ENCODE results near the gene CTBP2. TPM values are rescaled to one million over a fixed set of nuclear protein-coding genes. Genes with fewer than 3 reads are reported as not detected.
A peak's percentile ranks its signal among the peaks of the same experiment; 100 is the strongest.

The CTBP2 gene
- total and polyA plus RNA-seq, 8 donors, result 21.3 to 169 (median 61.6) TPM

- Histone ChIP-seq H3K9me3 (no peaks in the 10 kb centered on the region), H3K27me3 (no peaks in the 10 kb centered on the region), H3K27ac (no peak overlapping the region), H3K36me3 (peaks cover 3 to 28% (median 16%) of the 10 kb centered on the region in 4 donors), H3K4me1 (peaks cover 24 to 63% (median 45%) of the 10 kb centered on the region in 4 donors), H3K4me3 (no peak overlapping the region)
- intact Hi-C loops (cut with DNase I; ENCODE audit: low total_unique reads), result no loop called here
- DNase-seq, result peak in 1 of 2 donors; percentile 16
- no peak for TF ChIP-seq POLR2AphosphoS5 (IDR thresholded peaks at IDR 0.05)
- TF ChIP-seq EP300 (IDR thresholded peaks at IDR 0.05), result no peak
- 82 to 88% (median 85%) methylated on average over 9 of the region's 9 CpGs for WGBS, 5 donors
These were observed 58.8 kb downstream of the CTBP2 start for GRCh38 chr10:125101581-125101980.

- no peaks in the 10 kb centered on the region for H3K9me3 ChIP-seq
- DNase-seq, result peak in 1 of 2 donors; percentile 22
- no peak for TF ChIP-seq POLR2A (IDR thresholded peaks at IDR 0.05)
- no peak for TF ChIP-seq POLR2AphosphoS5 (IDR thresholded peaks at IDR 0.05)
- no peak for TF ChIP-seq CTCF (IDR thresholded peaks at IDR 0.05)
- no peak for TF ChIP-seq EP300 (IDR thresholded peaks at IDR 0.05)
- H3K27me3 ChIP-seq, result no peaks in the 10 kb centered on the region
- no peak overlapping the region for H3K27ac ChIP-seq
- 79 to 91% (median 86%) methylated on average over 9 of the region's 9 CpGs for WGBS, 5 donors
- H3K4me1 ChIP-seq, result peaks cover 27 to 63% (median 45%) of the 10 kb centered on the region in 4 donors
- H3K4me3 ChIP-seq, result no peak overlapping the region
- H3K36me3 ChIP-seq, result peaks cover 0 to 22% (median 10%) of the 10 kb centered on the region in 4 donors
- intact Hi-C loops (cut with DNase I; ENCODE audit: low total_unique reads), result no loop called here
These were observed 59.3 kb downstream of the CTBP2 start for GRCh38 chr10:125101049-125101448.

GRCh38 chr10:125097409-125098070 is 62.8 kb downstream of the CTBP2 start:
- H3K4me1 ChIP-seq, result peaks cover 24 to 63% (median 47%) of the 10 kb centered on the region in 4 donors
- peaks cover 0 to 19% (median 9%) of the 10 kb centered on the region in 4 donors for H3K36me3 ChIP-seq
- intact Hi-C loops (cut with DNase I; ENCODE audit: low total_unique reads), result no loop called here
- TF ChIP-seq CTCF (IDR thresholded peaks at IDR 0.05) (no peak), EP300 (IDR thresholded peaks at IDR 0.05) (no peak), POLR2A (IDR thresholded peaks at IDR 0.05) (no peak), POLR2AphosphoS5 (IDR thresholded peaks at IDR 0.05) (no peak)
- 88 to 94% (median 91%) methylated on average over 17 to 20 of the region's 20 CpGs for WGBS, 5 donors
- H3K27ac ChIP-seq, result no peak overlapping the region
- no peaks in the 10 kb centered on the region for H3K9me3 ChIP-seq
- H3K27me3 ChIP-seq, result no peaks in the 10 kb centered on the region
- H3K4me3 ChIP-seq, result no peak overlapping the region
- peak in 1 of 2 donors; percentile 16 for DNase-seq

- peaks cover 0 to 16% (median 9%) of the 10 kb centered on the region in 4 donors for H3K36me3 ChIP-seq
- WGBS, 5 donors, result 88 to 96% (median 90%) methylated on average over 2 of the region's 2 CpGs
- no peak for DNase-seq
- no peak overlapping the region for H3K4me3 ChIP-seq
- intact Hi-C loops (cut with DNase I; ENCODE audit: low total_unique reads), result no loop called here
- no peaks in the 10 kb centered on the region for H3K27me3 ChIP-seq
- H3K9me3 ChIP-seq, result no peaks in the 10 kb centered on the region
- H3K4me1 ChIP-seq, result peaks cover 22 to 63% (median 46%) of the 10 kb centered on the region in 4 donors
- TF ChIP-seq CTCF (IDR thresholded peaks at IDR 0.05) (no peak), EP300 (IDR thresholded peaks at IDR 0.05) (no peak), POLR2AphosphoS5 (IDR thresholded peaks at IDR 0.05) (no peak), POLR2A (IDR thresholded peaks at IDR 0.05) (no peak)
- H3K27ac ChIP-seq, result no peak overlapping the region
These were observed 63.4 kb downstream of the CTBP2 start for GRCh38 chr10:125096975-125097374.

- Histone ChIP-seq H3K4me3 (no peak overlapping the region), H3K4me1 (peaks cover 20 to 66% (median 47%) of the 10 kb centered on the region in 4 donors), H3K27me3 (no peaks in the 10 kb centered on the region), H3K36me3 (peaks cover 0 to 10% (median 7%) of the 10 kb centered on the region in 4 donors), H3K9me3 (no peaks in the 10 kb centered on the region), H3K27ac (peak overlapping the region in 3 of 5 donors; percentile 3 to 83 (median 80))
- intact Hi-C loops (cut with DNase I; ENCODE audit: low total_unique reads), result no loop called here
- no peak for DNase-seq
- TF ChIP-seq EP300 (IDR thresholded peaks at IDR 0.05) (no peak), POLR2A (IDR thresholded peaks at IDR 0.05) (no peak), CTCF (IDR thresholded peaks at IDR 0.05) (no peak), POLR2AphosphoS5 (IDR thresholded peaks at IDR 0.05) (no peak)
- WGBS, 5 donors, result 60 to 68% (median 67%) methylated on average over 6 of the region's 6 CpGs
These were observed 64.0 kb downstream of the CTBP2 start for GRCh38 chr10:125096371-125096770.

Measured in stomach (tissue), 9 donors.